Amygdala (tissue), 56 donors: ENCODE measurements around the gene CDK5RAP2.
A peak's percentile ranks its signal among the peaks of the same experiment; 100 is the strongest.

Source experiments
- DNase-seq, 56 donors: peaks; one replicate each; lab custom pipeline; 2025; lab: John Stamatoyannopoulos, UW

CDK5RAP2 gene

GRCh38 chr9:120442308-120442995 lies 137.5 kb downstream of the CDK5RAP2 start:
- DNase-seq, result no peak

GRCh38 chr9:120441426-120442307 lies 138.3 kb downstream of the CDK5RAP2 start:
- no peak for DNase-seq

DNA sequence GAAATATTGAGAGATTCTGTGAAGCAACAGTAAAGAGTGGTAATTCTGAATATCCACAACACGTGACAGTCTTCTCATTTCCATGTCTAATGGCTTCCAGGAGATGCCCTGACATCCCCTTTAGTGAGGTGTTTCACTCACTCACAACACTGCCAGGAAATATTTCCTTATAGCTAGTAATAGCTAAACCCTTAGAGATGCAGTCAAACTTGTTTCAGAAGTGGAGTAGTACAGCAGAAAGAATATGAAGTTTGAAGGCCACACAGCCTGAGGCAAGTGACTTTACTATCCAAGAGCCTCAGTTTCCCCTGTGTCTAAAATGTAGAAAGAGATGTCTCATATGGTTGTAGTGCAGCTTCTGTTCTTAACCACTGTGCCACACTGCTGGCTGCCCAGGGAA lies 139.2 kb downstream of the CDK5RAP2 start:
- DNase-seq, result no peak

DNA sequence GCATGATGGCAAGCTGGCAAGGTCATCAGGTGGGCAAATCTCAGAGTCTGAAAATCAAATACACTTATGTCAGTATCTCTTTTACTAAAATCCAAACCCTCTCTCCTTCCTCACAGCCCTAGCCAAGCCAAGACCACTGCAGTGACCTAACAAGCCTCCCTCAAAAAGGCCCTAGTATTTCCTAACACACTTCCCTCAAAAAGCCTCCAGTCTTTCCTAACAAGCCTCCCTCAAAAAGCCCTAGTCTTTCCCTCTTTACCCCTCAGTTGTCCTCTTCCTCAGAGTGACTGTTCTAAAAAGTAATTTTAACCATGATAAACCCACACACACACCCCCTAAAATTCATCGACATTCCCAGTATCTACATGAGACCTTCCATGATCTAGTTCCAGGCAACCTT lies 140.0 kb downstream of the CDK5RAP2 start:
- DNase-seq, result no peak

DNA sequence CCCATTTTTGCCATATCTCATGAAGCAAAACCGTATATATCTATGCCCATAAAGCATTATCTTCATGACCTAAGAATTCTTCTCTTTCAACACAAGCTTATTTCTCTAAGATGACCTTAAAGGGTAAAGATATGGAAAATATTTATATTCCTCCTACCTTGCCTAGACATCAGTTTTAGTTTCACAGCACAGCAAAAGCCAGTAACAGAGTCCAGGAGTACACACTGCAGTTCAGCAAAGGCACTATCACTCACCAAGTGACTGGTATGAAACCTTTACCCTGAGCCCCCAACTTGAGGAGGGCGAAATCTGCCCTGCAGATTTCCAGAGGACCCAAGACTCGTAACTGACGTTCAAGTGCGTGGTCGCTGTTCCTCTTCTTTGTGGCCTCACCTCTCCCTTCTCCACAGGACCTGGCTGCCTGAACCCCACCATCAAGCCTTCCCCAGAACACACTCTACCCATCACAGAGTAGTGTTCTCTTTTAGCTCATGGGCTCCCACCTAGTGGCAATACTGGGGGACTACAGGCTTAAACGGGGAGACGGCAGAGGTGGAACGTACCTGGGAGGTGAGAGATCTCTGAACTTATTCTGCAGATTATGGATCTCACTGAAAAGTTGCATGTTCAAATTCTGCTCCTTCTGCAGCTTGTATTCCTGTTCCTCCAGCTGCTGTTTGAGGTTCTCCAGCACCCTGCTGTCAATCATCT lies 141.0 kb downstream of the CDK5RAP2 start:
- no peak for DNase-seq

DNA sequence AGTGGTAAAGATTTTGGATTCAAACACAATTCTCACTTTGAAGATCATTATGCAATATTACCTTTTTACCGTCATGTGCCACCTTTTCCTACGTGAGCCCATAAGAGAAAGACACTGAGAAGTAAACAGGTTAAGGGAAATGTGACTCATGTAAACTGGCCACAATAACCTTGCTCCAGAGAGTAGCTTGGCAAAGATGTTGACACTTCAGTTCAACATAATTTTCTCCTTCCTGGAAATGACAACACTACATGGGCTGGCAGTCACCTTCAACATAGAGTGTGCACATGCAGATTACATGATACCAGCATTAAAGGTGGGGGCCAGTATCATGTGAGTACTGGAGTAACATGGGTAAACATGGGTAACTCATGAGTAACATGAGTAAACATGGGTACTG lies 141.9 kb downstream of the CDK5RAP2 start:
- no peak for DNase-seq

DNA sequence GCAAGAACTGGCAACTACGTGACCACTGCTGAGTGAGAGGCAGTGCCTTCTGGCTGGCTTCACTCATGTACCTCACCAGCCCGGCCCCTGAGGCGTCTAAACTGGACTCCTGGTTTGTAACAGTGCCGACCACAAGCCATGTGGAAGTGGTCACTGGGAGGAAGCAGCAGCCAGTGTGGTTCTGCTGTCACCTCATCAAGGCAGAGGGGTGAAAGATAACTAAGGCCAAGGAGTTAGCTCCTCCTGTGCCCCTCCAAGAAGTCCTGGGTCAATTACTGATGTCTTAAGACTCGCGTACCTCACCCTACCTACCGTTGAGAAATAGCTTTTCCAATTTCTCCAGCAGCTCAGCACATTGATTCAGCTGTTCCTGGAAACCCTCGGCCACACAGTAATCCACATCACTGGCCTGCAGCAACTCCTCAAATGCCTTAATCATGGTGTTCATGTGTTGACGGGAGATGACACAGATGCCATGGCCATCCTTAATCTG lies 142.9 kb downstream of the CDK5RAP2 start:
- peak in 1 of 56 donors; percentile 11 for DNase-seq

DNA sequence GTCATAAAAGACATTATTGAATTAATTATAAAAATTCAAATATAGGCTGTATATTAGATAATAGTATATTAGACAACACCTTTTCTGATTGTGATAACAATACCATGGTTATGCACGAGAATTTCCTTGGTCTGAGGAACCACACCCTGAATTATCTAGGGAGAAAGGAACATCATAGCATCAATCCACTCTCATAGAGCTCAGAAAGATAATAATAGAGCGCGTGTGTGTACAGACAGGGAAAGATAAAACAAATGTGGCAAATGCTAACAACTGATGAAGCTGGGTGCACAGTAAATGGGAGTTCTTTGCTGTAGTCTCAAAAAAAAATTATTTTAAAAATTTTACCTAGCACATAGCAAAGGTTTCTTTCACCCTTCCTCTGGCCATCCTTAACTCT lies 143.5 kb downstream of the CDK5RAP2 start:
- DNase-seq, result no peak

DNA sequence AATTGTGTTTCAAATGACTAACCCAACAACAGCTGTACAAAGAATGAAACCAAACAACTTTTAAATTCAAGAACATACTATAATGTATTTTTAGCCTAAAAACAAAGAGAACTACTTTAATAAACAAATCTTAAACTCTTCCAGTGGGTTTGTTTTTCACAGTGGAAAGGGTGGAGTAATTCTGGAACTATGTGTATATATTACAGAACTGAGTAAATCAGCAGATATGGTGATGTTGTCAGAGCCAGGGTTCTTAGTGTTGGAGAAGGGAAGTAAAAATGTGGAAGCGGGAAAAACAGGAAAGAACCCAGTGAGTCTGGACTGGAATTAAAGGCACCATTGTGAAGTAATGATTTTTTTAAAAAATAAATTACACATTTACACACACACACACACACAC lies 144.9 kb downstream of the CDK5RAP2 start:
- DNase-seq, result no peak

DNA sequence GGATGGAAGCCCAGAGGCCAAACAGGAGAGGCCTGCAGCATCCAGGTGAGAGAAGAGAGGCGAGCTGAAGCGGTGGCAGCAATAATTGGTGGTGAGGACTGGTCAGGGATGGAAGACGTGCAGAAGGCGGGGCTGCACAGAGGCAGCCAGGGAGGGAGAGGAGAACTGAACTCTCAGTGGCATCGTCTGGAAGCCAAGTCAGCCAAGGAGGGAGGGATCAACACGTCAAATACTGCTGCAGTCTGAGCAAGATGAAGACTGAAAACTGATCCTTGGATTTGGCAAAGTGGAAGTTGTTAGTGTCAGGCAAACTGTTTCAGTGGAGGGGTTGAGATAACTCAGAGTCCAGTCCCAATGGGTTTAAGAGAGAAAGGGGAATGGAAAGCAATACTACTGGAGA lies 145.4 kb downstream of the CDK5RAP2 start:
- DNase-seq, result no peak

DNA sequence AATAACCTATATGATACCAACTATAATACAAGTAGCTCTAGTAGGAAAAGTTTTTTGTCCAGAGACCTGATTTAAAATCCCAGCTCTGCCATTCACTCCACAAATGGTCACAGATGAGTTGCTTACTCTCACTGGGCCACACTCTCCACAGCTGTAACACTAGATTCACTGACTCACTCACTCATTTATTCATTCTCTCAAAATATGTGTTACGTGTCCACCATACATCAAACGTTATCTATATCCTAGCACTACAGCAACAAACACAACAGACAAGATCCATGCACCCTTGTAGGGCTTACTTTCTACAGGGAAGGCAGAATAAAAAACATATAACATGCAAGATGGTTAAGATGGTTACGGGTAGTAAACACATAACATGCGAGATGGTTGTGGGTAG lies 146.3 kb downstream of the CDK5RAP2 start:
- DNase-seq, result no peak

- DNase-seq, result no peak
Observed at GRCh38 chr9:120432600-120432999, 147.4 kb downstream of the CDK5RAP2 start.

- DNase-seq, result no peak
Observed at GRCh38 chr9:120431268-120431667, 148.7 kb downstream of the CDK5RAP2 start.

DNA sequence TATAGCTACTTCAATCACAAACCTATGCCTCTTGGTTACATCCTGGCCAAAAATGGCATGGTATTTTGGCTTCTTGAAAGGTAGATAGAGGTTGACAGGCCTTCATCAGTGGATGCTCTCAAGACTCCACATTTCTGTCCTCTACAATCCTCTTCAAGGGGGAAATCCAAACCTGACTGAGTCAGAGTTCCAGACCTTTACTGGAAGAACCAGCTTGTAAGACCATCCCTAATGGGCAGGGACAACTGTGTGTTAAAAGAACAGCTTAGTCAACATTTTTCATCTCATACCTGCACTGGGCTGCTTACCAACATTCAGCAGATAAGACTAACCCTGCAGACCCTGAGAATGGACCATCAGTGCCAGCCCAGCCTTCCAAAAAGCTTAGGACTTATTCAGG lies 155.7 kb downstream of the CDK5RAP2 start:
- no peak for DNase-seq

DNA sequence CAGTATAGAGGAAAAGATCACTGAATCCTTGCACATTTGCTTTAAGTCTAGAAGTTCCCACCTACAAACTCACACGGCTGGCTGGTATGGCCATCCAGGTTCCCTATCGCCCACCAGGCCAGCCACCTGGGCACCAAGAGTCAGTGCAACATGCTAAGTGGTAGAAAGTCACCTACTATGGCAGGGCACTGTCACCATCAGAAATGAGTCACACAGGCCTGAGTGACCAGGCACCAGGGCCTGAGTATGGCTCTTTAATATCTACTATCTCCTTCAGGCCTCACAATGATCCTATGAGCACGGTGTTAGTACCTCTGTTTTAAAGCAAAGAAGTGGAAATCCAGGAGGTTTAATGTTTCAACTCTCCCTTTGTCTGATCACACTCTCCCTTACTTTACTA lies 156.2 kb downstream of the CDK5RAP2 start:
- no peak for DNase-seq

- no peak for DNase-seq
Observed at GRCh38 chr9:120421977-120422376, 158.0 kb downstream of the CDK5RAP2 start.

DNA sequence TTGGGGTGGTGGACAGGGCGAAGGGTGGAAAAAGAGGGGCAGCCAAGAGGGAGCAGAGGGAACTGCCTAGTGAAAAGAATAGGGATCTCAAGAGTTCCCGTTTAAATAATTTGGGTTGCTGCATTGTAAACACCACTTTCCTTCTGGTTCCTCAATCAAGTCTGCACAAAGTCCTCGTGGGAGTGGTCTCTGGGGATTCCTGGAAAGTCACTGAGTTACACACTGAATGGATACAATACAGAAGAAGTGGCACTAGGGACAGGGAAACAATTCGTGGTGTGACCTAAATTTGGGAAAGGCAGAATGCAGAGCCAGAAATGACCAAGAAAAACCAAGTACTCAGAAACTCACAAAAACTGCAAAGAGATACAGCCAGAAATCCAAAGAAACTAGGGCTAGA lies 161.7 kb downstream of the CDK5RAP2 start:
- DNase-seq, result no peak

- no peak for DNase-seq
Observed at GRCh38 chr9:120416781-120417427, 163.1 kb downstream of the CDK5RAP2 start.

DNA sequence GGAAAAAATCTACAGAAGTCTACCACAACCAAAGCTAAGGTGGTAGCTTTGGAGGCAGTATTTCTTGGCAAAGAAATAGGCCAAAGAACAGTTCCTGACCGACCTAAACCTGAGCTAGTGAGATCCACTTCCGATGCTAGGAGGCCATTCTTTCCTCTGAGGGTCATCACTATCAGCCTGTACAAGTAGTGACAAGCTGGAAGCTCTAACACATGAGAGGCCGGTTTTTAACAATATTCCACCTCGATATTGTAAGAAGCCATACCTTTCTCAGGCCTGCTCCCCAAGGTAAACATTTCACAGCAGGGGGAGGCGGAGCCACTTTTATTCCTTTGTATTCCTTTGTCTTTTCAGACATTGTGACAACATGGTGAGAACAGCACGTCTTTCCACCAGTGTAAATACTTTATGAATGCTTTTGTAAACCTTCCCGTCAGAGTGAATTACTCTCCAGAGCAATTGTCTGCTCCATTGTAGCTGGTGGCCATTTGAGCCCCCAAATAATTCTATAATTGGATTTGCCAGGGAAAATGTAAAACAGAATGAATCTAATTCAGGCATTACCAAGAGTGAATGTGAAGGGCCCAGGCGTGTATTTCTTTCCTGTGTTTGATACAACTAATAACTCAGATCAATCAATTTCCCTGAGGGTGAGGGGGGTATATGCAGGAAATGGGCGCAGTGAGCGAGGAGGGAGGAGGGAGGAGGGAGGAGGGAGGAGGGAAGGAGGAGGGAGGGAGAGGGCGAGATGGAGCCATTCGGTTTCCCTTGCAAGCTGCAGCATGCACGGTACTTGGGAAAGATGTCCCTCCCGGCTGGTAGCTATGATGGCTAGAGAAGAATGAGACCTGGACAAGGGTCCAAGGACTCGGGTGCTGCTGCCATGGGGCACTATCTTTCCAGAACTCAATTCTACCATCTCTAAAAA lies 166.6 kb downstream of the CDK5RAP2 start:
- DNase-seq, result no peak
